ENCODE data around the gene SBF2. TPM values are rescaled to one million over a fixed set of nuclear protein-coding genes. Genes with fewer than 3 reads are reported as not detected.

The SBF2 gene
- polyA plus RNA-seq, 1 donor from 2014 or later: 53.4 TPM

- Histone ChIP-seq H3K9ac (ENCODE audit: low read length) (no peak overlapping the region), H3K4me2 (ENCODE audit: low read length) (no peak overlapping the region), H3K27ac (ENCODE audit: low read length) (no peak overlapping the region)
Observed at GRCh38 chr11:9982127-9982795, 311.8 kb downstream of the SBF2 start.

GRCh38 chr11:9980931-9981330 lies 313.1 kb downstream of the SBF2 start:
- TF ChIP-seq RAD21 (conservative IDR thresholded peaks at IDR 0.05) (no peak), SMC3 (conservative IDR thresholded peaks at IDR 0.05; ENCODE audit: poor library complexity) (no peak), EZH2 (IDR thresholded peaks at IDR 0.05; ENCODE audit: borderline replicate concordance, insufficient read depth, low read length, poor library complexity, severe bottlenecking) (no peak), TAF1 (IDR thresholded peaks at IDR 0.05; ENCODE audit: low read depth) (no peak), CTCF (IDR thresholded peaks at IDR 0.05; ENCODE audit: poor library complexity, severe bottlenecking) (no peak), REST (IDR thresholded peaks at IDR 0.05; ENCODE audit: borderline replicate concordance) (no peak), MXI1 (conservative IDR thresholded peaks at IDR 0.05; ENCODE audit: poor library complexity, severe bottlenecking) (no peak), POLR2AphosphoS5 (IDR thresholded peaks at IDR 0.05) (no peak), EP300 (conservative IDR thresholded peaks at IDR 0.05; ENCODE audit: poor library complexity, severe bottlenecking) (no peak)
- Histone ChIP-seq H4K20me1 (ENCODE audit: insufficient read depth) (no peaks in the 10 kb centered on the region), H3K9ac (ENCODE audit: low read length) (no peak overlapping the region), H3K4me2 (ENCODE audit: low read length) (no peak overlapping the region), H3K27ac (ENCODE audit: low read length) (no peak overlapping the region), H3K9me2 (ENCODE audit: insufficient read depth, low read length) (no peaks in the 10 kb centered on the region), H3K27me3 (ENCODE audit: insufficient read depth, low read depth, low read length) (no peaks in the 10 kb centered on the region), H3K79me2 (replicated peaks; ENCODE audit: insufficient read depth, low read length) (no peaks in the 10 kb centered on the region), H2AFZ (ENCODE audit: low read depth, low read length) (no peak overlapping the region), H3K4me3 (ENCODE audit: low read length) (no peak overlapping the region), H3K36me3 (ENCODE audit: insufficient read depth, low read length) (no peaks in the 10 kb centered on the region), H3K9me3 (ENCODE audit: low read length) (no peaks in the 10 kb centered on the region), H3F3A (ENCODE audit: insufficient read depth, low read length, poor library complexity, severe bottlenecking) (no peaks in the 10 kb centered on the region)

More at GRCh38 chr11:9982127-9982795, 311.8 kb downstream of the SBF2 start:
- Histone ChIP-seq H4K20me1 (ENCODE audit: insufficient read depth) (no peaks in the 10 kb centered on the region), H3F3A (ENCODE audit: insufficient read depth, low read length, poor library complexity, severe bottlenecking) (no peaks in the 10 kb centered on the region), H3K9me2 (ENCODE audit: insufficient read depth, low read length) (no peaks in the 10 kb centered on the region), H3K9me3 (ENCODE audit: low read length) (no peaks in the 10 kb centered on the region), H3K27me3 (ENCODE audit: insufficient read depth, low read depth, low read length) (no peaks in the 10 kb centered on the region), H2AFZ (ENCODE audit: low read depth, low read length) (no peak overlapping the region), H3K36me3 (ENCODE audit: insufficient read depth, low read length) (no peaks in the 10 kb centered on the region), H3K79me2 (replicated peaks; ENCODE audit: insufficient read depth, low read length) (no peaks in the 10 kb centered on the region), H3K4me3 (ENCODE audit: low read length) (no peak overlapping the region)
- TF ChIP-seq EP300 (conservative IDR thresholded peaks at IDR 0.05; ENCODE audit: poor library complexity, severe bottlenecking) (no peak), POLR2AphosphoS5 (IDR thresholded peaks at IDR 0.05) (no peak)
